ENCODE measurements around the gene NBPF6.
"Not testable (repeated sequence)": the region's sequence is repeated elsewhere in the genome, so short reads cannot be mapped to it uniquely, and the experiment has no call there.

Gene NBPF6, protein sequence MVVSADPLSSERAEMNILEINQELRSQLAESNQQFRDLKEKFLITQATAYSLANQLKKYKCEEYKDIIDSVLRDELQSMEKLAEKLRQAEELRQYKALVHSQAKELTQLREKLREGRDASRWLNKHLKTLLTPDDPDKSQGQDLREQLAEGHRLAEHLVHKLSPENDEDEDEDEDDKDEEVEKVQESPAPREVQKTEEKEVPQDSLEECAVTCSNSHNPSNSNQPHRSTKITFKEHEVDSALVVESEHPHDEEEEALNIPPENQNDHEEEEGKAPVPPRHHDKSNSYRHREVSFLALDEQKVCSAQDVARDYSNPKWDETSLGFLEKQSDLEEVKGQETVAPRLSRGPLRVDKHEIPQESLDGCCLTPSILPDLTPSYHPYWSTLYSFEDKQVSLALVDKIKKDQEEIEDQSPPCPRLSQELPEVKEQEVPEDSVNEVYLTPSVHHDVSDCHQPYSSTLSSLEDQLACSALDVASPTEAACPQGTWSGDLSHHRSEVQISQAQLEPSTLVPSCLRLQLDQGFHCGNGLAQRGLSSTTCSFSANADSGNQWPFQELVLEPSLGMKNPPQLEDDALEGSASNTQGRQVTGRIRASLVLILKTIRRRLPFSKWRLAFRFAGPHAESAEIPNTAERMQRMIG

GRCh38 chr1:108450043-108450442, at the start of gene NBPF6:
Gene NBPF6, plus strand, starts transcription at chr1:108450343. Its CDS starts 259 bp downstream, at chr1:108450602.
- DNase-seq: not testable (repeated sequence)

DNA sequence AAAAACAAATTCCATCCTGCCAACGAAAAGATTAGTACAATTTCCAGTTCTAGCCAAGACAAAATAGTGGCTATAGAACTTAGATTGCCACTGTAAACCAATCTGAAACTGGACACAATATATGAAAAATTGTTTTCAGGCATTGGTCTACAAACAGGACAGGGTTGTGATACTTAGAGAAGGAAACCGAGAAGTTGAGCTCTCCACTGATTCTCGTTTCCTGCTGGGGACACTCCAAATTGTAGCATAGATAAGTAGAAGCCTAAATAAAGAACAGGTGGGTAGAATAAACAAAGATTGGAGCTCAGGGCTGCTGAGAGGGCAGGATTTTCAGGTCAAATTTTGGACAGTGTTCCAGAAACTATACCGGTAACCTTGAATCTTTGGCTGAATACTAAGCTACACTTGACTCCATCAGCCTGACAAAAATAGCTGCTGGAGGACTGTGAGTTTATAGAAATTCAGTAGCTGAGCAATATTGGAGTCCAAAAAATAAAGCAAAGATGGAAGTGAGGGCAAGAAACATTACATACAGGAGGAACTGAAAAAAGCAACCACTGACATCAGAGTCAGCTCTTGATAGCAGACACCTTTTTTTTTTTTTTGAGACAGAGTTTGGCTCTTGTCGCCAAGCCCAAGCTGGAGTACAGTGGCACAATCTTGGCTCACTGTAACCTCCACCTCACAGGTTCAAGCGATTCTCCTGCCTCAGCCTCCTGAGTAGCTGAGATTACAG, 38.9 kb upstream of the NBPF6 start:
- DNase-seq: not testable (repeated sequence)

DNA sequence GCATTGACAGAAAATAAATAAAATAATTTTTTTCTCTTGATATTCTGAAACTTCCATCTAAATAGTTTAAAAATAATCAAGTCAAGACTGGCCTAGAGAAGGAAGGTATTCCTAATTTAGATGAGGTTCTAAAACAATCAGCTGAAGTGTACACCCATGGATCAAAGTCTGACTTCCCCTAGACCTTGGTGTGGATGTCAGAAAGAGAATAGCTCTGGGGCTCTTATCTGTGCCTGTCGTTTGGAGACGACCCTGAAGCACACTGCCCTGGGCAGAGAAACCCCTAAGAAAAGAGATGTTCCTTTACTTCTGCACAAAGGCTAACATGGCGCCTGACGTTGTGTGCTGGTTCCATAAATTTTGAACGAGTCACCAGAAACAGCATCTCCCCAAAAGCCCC, 30.0 kb upstream of the NBPF6 start:
- not testable (repeated sequence) for DNase-seq

- DNase-seq: not testable (repeated sequence)
Measured at GRCh38 chr1:108421061-108421916, 28.9 kb upstream of the NBPF6 start.

DNA sequence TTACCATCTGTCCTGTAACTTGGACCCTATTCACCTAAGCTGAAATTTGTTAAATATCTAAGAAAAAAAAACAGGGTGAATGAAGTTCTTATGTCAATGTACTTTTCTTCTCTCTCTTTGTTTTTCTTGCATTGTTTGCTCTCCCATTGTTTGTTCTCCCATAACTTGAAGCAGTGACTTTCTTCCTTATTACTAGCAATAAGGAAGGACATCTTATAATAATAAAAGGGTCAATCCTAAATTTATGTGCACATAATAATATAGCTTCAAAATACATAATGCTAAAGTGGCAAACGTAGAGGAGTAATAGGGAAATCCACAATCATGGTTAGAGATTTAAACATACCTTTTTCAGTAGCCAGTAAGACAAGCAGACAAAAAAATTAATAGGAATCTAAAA, 23.3 kb upstream of the NBPF6 start:
- DNase-seq: not testable (repeated sequence)

DNA sequence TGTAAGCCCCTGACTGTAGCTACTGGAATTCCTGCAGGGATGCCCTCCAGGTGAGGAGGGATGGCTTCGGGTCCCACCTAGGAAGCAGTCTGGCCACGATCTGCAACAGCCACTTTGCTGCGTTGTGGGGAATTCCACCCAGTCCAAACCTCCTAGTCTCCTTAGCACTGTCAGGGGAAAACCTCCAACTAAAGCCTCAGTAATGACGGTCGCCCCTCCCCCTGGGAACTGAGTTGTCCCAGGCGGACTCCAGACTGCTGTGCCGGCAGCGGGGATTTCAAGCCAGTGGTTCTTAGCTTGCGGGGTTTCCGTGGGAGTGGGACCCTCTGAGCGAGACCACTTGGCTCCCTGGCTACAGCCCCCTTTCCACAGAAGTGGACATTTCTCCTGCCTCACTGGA, 18.1 kb upstream of the NBPF6 start:
- DNase-seq: not testable (repeated sequence)

DNA sequence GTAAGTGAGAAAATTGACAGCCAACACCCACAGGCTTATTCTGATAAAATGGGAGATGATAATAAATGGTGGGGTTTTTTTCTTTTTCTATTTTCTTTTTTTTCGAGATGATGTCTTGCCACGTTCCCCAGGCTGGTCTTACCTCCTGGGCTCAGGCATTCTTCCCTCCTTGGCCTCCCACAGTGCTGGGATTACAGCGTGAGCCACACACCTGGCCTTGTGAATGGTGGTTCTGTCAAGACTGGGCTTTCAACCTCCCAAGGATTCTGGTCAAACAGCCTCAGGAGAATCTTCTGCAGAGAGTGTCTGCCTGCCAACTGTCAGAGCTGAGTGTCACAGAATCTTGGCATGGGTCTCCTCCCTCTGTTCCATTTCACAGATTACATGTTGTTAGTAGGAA, 16.7 kb upstream of the NBPF6 start:
- not testable (repeated sequence) for DNase-seq

- not testable (repeated sequence) for DNase-seq
Measured at GRCh38 chr1:108438536-108438935, 11.6 kb upstream of the NBPF6 start.

DNA sequence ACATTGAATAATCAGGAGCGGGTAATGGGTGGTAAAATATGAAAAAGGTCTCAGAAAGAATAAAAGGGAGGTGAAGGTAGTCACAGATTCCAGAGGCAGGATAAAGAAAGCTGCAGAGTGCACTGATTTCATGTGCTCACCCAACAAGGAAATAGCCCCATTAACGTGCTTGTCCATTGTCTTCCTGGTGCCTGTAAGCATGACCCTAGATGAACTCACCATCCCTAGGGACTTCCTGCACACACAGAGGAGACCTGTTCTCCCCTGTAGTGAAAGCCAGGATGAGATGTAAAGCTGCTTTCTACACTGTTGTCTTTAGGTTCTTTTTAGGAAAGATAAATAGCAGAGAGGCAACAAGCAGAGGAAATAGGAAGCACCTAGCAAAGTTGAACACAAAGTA, 4.4 kb downstream of the NBPF6 start:
- DNase-seq: not testable (repeated sequence)

DNA sequence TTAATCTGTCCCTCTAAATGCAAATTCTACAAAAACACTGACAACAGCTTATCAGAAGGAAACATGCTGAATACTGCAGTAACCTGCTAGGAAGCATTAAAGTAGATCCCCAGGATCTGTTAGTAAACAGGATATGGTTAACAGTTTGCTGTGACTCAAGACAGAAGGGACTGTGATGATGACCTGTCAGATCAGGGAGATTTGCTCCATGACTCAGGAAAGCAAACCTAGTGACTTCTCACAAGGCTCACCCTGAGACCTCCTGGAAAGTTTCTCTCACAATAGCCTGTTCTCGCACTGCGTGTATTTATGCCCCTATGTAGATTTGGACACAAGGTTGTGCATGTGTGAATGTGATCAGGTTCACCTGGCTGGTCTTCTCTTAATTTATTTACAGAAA, 8.5 kb downstream of the NBPF6 start:
- DNase-seq: not testable (repeated sequence)

DNA sequence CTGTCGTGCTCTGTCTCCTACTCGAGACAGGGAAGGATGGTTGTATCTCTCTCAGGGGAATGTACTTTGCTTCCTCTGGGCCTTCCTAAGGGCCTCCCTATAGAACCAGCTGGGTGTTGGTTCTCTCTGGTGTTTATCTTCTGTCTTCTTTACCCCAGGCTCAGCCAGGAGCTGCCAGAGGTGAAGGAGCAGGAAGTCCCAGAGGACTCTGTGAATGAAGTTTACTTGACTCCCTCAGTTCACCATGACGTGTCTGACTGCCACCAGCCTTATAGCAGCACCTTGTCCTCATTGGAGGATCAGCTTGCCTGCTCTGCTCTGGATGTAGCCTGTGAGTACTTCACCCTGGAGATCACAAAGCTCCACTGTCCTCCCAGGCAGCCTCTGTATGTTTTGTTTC, 11.6 kb downstream of the NBPF6 start:
- not testable (repeated sequence) for DNase-seq

GRCh38 chr1:108463962-108464361, 13.8 kb downstream of the NBPF6 start:
- DNase-seq: not testable (repeated sequence)

DNA sequence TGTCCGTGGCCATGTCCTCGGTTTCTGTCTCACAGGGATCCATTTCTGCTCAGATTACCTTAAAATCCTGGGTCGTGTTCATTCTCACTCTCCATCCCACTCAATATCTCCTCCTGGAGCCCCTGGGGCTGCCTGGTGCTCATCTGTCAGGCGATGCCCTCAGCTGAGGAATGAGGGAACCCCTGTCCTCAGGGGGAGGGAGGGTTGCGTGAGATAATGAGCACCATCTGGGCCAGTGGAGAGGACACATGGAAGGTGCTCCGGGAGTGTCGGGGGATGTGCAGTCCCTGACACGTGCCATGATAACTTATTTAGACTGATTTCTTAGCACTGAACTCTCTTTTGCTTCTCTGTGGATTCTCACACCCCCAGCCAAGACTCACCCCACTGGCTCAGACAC, 16.0 kb downstream of the NBPF6 start:
- DNase-seq: not testable (repeated sequence)

DNA sequence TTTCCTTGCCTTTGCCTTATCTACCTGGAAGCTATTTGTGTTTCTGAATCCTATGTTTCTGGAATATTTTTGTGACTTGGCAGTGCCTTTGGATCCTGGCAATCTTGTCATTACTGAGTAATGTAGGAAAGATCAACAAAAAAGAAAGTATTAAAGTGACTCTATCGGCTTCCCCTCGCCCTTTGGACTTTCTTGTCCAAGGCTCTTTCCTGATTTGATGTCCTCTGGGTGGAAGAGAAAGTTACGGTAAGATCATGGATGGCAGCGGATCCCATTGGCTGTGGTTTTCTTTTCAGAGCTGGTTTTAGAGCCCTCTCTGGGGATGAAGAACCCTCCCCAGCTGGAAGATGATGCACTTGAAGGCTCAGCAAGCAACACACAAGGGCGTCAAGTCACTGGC, 17.0 kb downstream of the NBPF6 start:
- not testable (repeated sequence) for DNase-seq

DNA sequence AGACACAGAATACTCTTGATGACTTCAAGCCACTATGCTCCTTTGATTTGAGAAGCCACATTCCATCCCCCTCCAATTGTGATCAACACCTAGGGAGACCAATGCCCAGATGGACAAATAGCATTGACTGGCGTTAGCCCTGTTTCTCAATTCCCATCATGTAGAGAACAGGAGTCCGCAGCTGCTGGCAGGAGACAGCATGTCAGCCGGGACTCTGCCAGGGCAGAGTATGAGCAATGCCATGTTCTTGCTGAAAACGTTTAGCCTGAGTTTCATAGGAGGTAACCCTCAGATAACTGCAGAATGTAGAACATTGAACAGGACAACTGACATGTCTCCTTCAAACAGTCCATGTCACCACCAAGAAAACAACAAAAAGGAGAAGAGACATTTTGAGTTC, 20.6 kb downstream of the NBPF6 start:
- not testable (repeated sequence) for DNase-seq

GRCh38 chr1:108474516-108474915, 24.4 kb downstream of the NBPF6 start:
- not testable (repeated sequence) for DNase-seq

- no peak for DNase-seq
Measured at GRCh38 chr1:108478429-108479015, 28.4 kb downstream of the NBPF6 start.

- no peak for DNase-seq
Measured at GRCh38 chr1:108482708-108483107, 32.6 kb downstream of the NBPF6 start.

DNA sequence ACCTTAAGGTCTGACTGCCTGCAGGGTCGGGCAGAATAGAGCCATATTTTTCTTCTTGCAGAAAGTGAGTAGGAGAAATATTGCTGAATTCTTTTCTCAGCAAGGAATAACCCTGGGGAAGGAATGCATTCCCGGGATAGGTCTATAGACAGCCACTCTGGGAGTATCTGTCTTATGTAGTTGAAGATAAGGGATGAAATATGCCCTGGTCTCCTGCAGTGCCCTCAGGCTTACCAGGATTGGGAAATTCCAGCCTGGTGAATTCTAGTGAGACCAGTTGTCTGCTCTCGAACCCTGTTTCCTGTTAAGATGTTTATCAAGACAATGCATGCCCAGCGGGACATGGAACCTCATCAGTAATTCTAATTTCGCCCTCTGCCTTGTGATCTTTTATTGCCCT, 35.8 kb downstream of the NBPF6 start:
- DNase-seq: not testable (repeated sequence)

- peak; percentile 47 for DNase-seq
Measured at GRCh38 chr1:108486707-108487106, 36.6 kb downstream of the NBPF6 start.

- not testable (repeated sequence) for DNase-seq
Measured at GRCh38 chr1:108495008-108495407, 44.9 kb downstream of the NBPF6 start.

GRCh38 chr1:108496856-108497255, 46.7 kb downstream of the NBPF6 start:
- DNase-seq: not testable (repeated sequence)
